ENCODE measurements around the gene OSBPL9.

The OSBPL9 gene

DNA sequence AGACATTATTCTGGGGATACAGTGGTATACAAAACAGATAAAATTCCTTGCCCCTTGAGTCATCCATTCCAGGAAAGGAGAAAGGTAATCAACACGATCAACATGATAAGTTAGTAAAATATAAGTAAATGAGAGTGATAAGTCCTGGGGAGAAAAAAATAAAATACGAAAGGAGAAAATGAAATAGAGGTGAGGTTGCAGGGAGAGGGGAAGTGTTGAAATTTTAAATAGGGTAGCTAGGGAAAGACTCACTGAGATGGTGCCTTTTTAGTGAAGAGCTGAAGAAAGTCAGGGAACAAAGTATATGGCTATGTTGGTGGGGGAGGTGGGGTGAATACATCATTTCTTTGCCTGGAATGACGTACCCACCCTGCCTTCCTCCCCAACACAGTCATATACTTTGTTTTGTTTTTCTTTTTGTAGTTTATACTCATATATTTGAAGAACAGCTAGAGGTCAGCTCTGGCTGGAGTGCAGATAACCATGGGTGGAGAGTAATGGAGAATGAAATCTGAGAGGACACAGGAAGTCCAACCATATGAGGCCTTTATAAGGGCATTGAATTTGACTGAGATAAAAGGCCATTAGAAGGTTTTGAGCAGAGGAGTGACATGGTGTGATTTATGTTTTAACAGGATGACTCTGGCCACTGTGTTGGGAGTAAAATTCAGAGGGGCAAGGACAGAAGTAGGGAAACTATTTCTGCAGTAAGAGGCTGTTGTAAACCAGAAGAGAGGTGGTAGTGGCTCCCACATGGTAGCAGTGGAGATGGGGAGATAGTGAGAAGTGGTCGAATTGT lies 54.8 kb downstream of the OSBPL9 start:
- TF ChIP-seq, protein P1, sequence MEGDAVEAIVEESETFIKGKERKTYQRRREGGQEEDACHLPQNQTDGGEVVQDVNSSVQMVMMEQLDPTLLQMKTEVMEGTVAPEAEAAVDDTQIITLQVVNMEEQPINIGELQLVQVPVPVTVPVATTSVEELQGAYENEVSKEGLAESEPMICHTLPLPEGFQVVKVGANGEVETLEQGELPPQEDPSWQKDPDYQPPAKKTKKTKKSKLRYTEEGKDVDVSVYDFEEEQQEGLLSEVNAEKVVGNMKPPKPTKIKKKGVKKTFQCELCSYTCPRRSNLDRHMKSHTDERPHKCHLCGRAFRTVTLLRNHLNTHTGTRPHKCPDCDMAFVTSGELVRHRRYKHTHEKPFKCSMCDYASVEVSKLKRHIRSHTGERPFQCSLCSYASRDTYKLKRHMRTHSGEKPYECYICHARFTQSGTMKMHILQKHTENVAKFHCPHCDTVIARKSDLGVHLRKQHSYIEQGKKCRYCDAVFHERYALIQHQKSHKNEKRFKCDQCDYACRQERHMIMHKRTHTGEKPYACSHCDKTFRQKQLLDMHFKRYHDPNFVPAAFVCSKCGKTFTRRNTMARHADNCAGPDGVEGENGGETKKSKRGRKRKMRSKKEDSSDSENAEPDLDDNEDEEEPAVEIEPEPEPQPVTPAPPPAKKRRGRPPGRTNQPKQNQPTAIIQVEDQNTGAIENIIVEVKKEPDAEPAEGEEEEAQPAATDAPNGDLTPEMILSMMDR (IDR thresholded peaks at IDR 0.05; ENCODE audit: low read depth, low read length): no peak
- Histone ChIP-seq H3K27ac (no peak overlapping the region), H3K36me3 (no peaks in the 10 kb centered on the region), H3K27me3 (ENCODE audit: insufficient read depth, low read depth, severe bottlenecking) (no peaks in the 10 kb centered on the region), H3K4me3 (ENCODE audit: low read depth, low read length) (no peak overlapping the region), H3K9me3 (ENCODE audit: severe bottlenecking) (no peaks in the 10 kb centered on the region)
- DNase-seq: no peak

DNA sequence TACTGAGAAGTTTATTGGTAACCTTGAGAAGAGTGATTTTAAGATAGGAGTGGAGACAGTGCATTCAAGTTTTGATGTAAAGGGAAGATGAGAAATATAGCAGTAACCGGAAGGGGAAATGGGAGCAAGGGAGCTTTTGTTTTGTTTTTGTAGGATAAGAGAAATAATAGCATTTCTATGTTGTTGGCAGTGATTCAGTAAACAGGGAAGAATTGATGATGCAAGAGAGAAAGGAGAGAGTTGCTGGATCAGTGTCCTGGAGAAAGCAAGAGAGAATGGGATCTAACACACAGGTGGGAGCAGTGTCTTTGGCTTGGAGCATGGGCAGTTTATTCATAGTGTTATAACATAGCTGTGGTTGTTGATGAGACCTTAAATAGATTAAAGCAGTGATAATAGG lies 56.4 kb downstream of the OSBPL9 start:
- no peaks in the 10 kb centered on the region for H3K36me3 ChIP-seq
- TF ChIP-seq, protein P1 (IDR thresholded peaks at IDR 0.05; ENCODE audit: low read depth, low read length): no peak

DNA sequence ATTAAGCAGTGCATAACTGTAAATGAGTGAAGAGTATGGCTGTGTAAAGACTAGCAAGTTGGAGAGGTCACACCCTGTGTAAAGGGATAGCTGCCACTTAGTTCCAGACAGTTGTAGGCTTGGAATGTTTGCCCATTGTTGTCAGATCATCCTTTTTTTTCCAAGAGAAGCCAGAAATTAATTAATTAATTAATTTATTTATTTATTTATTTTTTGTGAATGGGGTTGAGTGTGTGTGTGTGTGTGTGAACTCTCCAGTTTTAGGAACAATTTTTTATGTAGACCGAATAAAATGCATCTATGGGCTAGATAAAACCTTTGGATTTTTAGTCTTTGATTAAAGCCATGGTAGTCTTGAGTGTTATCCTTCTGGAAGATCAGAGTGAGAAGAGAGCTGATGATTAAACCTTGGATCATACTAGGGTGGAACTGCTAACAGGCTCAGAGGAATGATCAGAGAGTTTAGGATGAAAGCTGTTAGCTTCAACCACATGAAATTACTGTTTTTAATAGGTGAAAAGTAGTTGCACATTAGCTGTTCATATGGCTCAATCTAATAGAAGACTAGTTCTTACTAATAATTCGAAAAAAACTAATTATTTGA lies 58.4 kb downstream of the OSBPL9 start:
- no peak overlapping the region for H3K4me3 ChIP-seq (ENCODE audit: low read depth, low read length)
- H3K36me3 ChIP-seq: no peaks in the 10 kb centered on the region
- H3K27ac ChIP-seq: no peak overlapping the region
- DNase-seq: no peak
- H3K9me3 ChIP-seq (ENCODE audit: severe bottlenecking): no peaks in the 10 kb centered on the region
- no peaks in the 10 kb centered on the region for H3K27me3 ChIP-seq (ENCODE audit: insufficient read depth, low read depth, severe bottlenecking)
- TF ChIP-seq, protein P1 (IDR thresholded peaks at IDR 0.05; ENCODE audit: low read depth, low read length): no peak

More for the DNA sequence above, 56.4 kb downstream of the OSBPL9 start:
- H3K9me3 ChIP-seq (ENCODE audit: severe bottlenecking): no peaks in the 10 kb centered on the region
- H3K4me3 ChIP-seq (ENCODE audit: low read depth, low read length): no peak overlapping the region
- no peak for DNase-seq
- H3K27ac ChIP-seq: no peak overlapping the region
- H3K27me3 ChIP-seq (ENCODE audit: insufficient read depth, low read depth, severe bottlenecking): no peaks in the 10 kb centered on the region

DNA sequence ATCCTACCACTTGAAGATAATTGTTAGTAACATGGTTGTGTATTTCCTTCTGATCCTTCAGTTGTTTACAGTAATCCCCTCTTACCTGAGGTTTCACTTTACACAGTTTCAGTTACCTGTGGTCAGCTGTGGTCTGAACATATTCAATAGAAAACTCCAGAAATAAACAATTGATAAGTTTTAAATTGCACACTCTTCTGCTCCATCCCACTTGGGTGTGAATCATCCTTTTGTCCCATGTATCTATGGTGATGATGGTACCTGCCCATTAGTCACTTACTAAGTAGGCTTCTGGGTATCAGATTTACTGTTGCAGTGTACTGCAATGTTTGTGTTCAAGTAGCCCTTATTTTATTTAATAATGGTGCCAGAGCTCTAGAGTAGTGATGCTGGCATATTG lies 62.5 kb downstream of the OSBPL9 start:
- DNase-seq: no peak
- no peak overlapping the region for H3K27ac ChIP-seq

DNA sequence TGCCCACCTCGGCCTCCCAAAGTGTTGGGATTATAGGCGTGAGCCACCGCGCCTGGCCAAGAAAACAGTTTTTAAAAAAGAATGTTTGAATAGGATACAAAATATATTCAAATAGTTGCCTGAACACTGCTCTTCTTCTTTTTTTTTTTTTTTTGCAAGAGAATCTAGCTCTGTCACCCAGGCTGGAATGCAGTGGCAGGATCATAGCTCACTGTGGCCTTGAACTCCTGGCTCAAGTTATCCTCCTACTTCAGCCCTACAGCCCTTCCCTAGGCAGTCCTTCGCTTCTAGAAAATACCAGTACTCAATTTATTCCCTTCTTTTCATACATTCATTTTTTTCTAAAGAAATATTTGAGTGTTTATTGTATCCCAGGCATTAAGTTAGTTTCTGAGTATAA lies 67.9 kb downstream of the OSBPL9 start:
- TF ChIP-seq, protein P1 (IDR thresholded peaks at IDR 0.05; ENCODE audit: low read depth, low read length): no peak

More for the DNA sequence above, 62.5 kb downstream of the OSBPL9 start:
- Histone ChIP-seq H3K9me3 (ENCODE audit: severe bottlenecking) (no peaks in the 10 kb centered on the region), H3K36me3 (no peaks in the 10 kb centered on the region), H3K4me3 (ENCODE audit: low read depth, low read length) (no peak overlapping the region), H3K27me3 (ENCODE audit: insufficient read depth, low read depth, severe bottlenecking) (no peaks in the 10 kb centered on the region)
- TF ChIP-seq, protein P1 (IDR thresholded peaks at IDR 0.05; ENCODE audit: low read depth, low read length): no peak

More for the DNA sequence above, 67.9 kb downstream of the OSBPL9 start:
- H3K27me3 ChIP-seq (ENCODE audit: insufficient read depth, low read depth, severe bottlenecking): no peaks in the 10 kb centered on the region
- no peaks in the 10 kb centered on the region for H3K36me3 ChIP-seq
- DNase-seq: no peak
- no peaks in the 10 kb centered on the region for H3K9me3 ChIP-seq (ENCODE audit: severe bottlenecking)
- no peak overlapping the region for H3K27ac ChIP-seq
- no peak overlapping the region for H3K4me3 ChIP-seq (ENCODE audit: low read depth, low read length)
